Brain microvascular endothelial cell (primary cell): ENCODE results near the gene FGFR1OP2.

Experiments
- DNase-seq: peaks from one replicate; pipeline ENCODE4 v3.0.0-alpha.2; 2020
- H3K27ac ChIP-seq: fragments of 250-450 bp; sonication (Bioruptor Pico); 2 replicates; pipeline ENCODE4 v1.5.1; 2020; ENCODE audit warnings: mild to moderate bottlenecking, moderate library complexity
- H3K27me3 ChIP-seq: fragments of 250-450 bp; sonication (Bioruptor Pico); replicated peaks from 2 replicates; pipeline ENCODE4 v1.5.1; 2020; ENCODE audit warnings: mild to moderate bottlenecking
- H3K36me3 ChIP-seq: fragments of 250-450 bp; sonication (Bioruptor Pico); replicated peaks from 2 replicates; pipeline ENCODE4 v1.5.1; 2020; ENCODE audit warnings: mild to moderate bottlenecking
- H3K4me3 ChIP-seq: 2 replicates; pipeline ENCODE4 v1.5.1; 2011; ENCODE audit warnings: low read depth, mild to moderate bottlenecking, control low read depth, low read length, moderate library complexity
- in situ Hi-C: cut with HindIII; loops from 2 replicates; pipeline ENCODE4 v1.10.0; 2017; ENCODE audit warnings: low sequenced_read_pairs, low pct_ligation_motif_present
- TF ChIP-seq, protein P1 (sequence below): IDR thresholded peaks from 2 replicates; pipeline ENCODE4 v1.5.1; 2011; ENCODE audit warnings: low read depth, mild to moderate bottlenecking, moderate library complexity, low read length, control low read depth, inconsistent platforms; ENCODE audit errors: missing control alignments

The FGFR1OP2 gene

DNA sequence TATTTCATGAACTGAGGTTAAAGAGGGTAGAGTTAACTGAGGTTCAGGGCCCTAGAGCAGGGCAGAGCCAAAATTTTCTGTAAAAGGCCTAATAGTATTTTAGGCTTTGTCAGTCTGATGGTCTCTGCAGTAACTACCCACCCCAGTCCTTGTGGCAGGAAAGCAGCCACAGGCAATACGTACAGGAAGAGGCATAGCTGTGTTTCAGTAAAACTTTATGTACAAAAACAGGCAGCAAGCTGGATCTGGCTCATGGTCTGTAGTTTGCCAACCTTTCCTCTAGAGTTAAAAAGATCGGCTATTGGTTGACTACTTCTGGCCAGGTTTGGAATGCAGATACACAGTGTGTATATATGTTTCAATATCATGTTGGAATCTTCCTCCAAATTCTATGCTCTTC is 58.7 kb downstream of the FGFR1OP2 start:
- H3K4me3 ChIP-seq, result no peak overlapping the region
- H3K27ac ChIP-seq, result no peak overlapping the region
- no peak for DNase-seq
- H3K36me3 ChIP-seq, result peaks cover 2% of the 10 kb centered on the region
- in situ Hi-C loops, result no loop called here
- no peaks in the 10 kb centered on the region for H3K27me3 ChIP-seq
- TF ChIP-seq, protein P1, sequence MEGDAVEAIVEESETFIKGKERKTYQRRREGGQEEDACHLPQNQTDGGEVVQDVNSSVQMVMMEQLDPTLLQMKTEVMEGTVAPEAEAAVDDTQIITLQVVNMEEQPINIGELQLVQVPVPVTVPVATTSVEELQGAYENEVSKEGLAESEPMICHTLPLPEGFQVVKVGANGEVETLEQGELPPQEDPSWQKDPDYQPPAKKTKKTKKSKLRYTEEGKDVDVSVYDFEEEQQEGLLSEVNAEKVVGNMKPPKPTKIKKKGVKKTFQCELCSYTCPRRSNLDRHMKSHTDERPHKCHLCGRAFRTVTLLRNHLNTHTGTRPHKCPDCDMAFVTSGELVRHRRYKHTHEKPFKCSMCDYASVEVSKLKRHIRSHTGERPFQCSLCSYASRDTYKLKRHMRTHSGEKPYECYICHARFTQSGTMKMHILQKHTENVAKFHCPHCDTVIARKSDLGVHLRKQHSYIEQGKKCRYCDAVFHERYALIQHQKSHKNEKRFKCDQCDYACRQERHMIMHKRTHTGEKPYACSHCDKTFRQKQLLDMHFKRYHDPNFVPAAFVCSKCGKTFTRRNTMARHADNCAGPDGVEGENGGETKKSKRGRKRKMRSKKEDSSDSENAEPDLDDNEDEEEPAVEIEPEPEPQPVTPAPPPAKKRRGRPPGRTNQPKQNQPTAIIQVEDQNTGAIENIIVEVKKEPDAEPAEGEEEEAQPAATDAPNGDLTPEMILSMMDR, result no peak

DNA sequence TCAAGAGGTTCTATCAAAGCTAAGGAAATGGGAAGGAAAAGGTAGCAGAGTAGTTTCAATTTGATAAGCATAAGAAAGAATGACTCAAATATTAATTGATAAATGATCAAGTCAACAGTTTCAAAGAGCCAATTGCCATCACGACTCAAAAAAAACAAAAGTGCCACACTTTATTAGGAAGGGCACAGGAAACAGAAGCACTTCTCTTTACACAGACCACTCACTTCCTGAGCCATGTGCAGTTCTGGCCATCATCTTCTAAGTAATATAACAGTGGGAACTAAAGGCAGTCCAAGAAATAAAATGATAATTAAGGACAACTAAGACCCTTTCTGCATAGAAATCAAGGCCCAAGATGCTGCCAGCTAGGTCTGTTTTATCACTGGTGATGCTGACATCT is 62.7 kb downstream of the FGFR1OP2 start:
- in situ Hi-C loops, result no loop called here
- Histone ChIP-seq H3K27ac (no peak overlapping the region), H3K36me3 (no peaks in the 10 kb centered on the region), H3K4me3 (no peak overlapping the region), H3K27me3 (no peaks in the 10 kb centered on the region)
- TF ChIP-seq, protein P1, result no peak
- DNase-seq, result no peak

DNA sequence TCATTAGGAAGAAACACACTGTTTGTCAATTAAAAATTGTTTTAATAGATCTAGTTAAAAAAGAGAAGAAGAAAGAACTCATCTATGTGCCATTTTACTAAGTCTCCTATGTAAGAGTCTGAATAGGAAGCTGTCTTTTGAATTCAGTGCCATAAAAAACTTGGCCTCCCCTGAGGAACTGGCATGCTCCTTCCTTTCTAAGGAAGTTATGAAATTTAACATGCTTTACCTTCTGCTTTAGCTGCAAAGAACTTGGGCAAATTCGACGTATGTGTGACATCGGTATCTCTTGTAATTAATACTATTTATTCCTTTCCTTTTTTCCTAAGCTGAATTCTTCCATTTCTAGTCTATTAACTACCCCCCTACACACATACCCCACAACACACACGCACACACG is 63.4 kb downstream of the FGFR1OP2 start:
- no peak overlapping the region for H3K27ac ChIP-seq
- in situ Hi-C loops, result no loop called here
- DNase-seq, result no peak
- no peaks in the 10 kb centered on the region for H3K27me3 ChIP-seq
- H3K36me3 ChIP-seq, result no peaks in the 10 kb centered on the region
- H3K4me3 ChIP-seq, result no peak overlapping the region
- TF ChIP-seq, protein P1, result no peak

DNA sequence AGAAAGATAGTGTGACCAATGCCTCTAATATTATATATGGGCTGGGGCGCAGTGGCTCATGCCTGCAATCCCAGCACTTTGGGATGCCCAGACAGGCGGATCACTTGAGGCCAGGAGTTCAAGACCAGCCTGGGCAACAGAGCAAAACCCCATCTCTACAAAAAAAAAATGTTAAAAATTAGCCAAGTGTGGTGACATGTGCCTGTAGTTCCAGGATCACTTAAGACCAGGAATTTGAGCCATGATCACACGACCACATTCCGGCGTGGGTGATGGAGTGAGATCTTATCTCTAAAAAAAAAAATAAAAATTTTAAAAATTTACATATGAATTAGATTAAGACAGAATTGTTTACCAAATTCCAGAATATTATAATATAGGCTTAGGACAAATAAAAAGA is 63.9 kb downstream of the FGFR1OP2 start:
- no peak for DNase-seq
- no peak overlapping the region for H3K4me3 ChIP-seq
- H3K27ac ChIP-seq, result no peak overlapping the region
- no peaks in the 10 kb centered on the region for H3K36me3 ChIP-seq
- H3K27me3 ChIP-seq, result no peaks in the 10 kb centered on the region
- TF ChIP-seq, protein P1, result no peak
- in situ Hi-C loops, result no loop called here

DNA sequence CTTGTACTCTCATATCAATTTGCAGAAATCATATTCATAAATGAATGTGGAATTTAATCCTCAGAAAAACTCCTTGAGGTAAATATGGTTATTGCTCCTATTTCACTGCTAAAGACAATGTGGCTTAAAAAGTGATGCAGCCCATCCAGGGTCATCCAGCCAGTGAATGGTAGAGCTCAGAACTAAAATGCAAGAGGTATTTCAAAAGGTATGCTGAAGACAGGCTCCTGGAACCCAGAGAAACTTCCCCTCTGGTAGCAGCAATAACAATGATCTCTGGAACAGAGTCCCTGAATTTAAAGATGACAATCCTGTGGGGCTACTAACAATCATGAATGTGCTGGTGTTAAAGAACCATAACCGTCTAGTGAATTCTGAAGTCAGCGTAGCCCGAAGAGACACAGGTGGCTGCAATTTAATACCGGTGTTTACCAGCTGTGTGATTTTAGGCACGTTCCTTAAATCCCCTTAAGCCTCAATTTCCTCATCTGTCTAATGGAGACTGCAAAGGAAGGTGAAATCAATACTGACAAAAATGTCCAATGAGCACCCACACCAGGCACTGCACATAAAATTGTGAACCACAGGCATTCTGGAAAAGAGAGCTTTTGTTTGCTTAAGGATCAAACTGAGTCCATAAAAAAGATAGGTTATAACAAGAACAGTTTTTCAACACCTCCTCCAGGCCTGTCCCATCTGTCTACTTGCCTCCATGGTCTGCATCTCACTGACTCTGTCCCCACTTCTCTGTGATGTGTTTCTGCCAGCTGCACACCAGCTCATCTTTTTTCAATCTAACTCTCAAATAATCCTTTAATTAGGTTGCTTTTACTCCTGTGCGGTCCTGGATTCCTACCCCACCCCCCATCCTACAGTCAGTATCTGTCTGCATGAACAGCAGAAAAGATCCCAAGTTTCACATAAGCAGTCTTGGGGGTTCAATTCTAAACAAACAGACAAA is 65.4 kb downstream of the FGFR1OP2 start:
- no peak overlapping the region for H3K27ac ChIP-seq
- TF ChIP-seq, protein P1, result no peak
- H3K27me3 ChIP-seq, result no peaks in the 10 kb centered on the region
- in situ Hi-C loops, result no loop called here
- no peaks in the 10 kb centered on the region for H3K36me3 ChIP-seq
- DNase-seq, result no peak
- no peak overlapping the region for H3K4me3 ChIP-seq
